GM23248 (cell line): ENCODE measurements around the gene PHACTR3. TPM values are rescaled to one million over a fixed set of nuclear protein-coding genes. Genes with fewer than 3 reads are reported as not detected.

Experiments used
- DNase-seq: peaks from one replicate; pipeline ENCODE4 v3.0.0-alpha.2; 2015
- H2AFZ ChIP-seq: fragments of 200-600 bp; sonication (generic); 2 replicates; pipeline ENCODE4 v1.6.1; 2016; ENCODE audit warnings: antibody characterized with exemption
- H3F3A ChIP-seq: fragments of 200-600 bp; sonication (generic); 2 replicates; pipeline ENCODE4 v1.6.1; 2016; ENCODE audit warnings: mild to moderate bottlenecking, antibody characterized with exemption, mixed run types; ENCODE audit not compliant: insufficient read depth
- H3K27ac ChIP-seq: fragments of 200-600 bp; sonication (generic); 2 replicates; pipeline ENCODE4 v1.5.1; 2016; ENCODE audit warnings: mild to moderate bottlenecking
- H3K27me3 ChIP-seq: fragments of 200-600 bp; sonication (generic); replicated peaks from 2 replicates; pipeline ENCODE4 v1.6.1; 2016; ENCODE audit warnings: mild to moderate bottlenecking; ENCODE audit not compliant: insufficient read depth
- H3K36me3 ChIP-seq: fragments of 200-600 bp; sonication (generic); 2 replicates; pipeline ENCODE4 v1.6.1; 2016; ENCODE audit warnings: low read depth, mild to moderate bottlenecking
- H3K4me1 ChIP-seq: fragments of 200-600 bp; sonication (generic); 2 replicates; pipeline ENCODE4 v1.6.1; 2016; ENCODE audit warnings: mild to moderate bottlenecking; ENCODE audit not compliant: insufficient read depth
- H3K4me2 ChIP-seq: fragments of 200-600 bp; sonication (generic); one replicate; pipeline ENCODE4 v1.6.1; 2016; ENCODE audit warnings: mild to moderate bottlenecking; ENCODE audit not compliant: unreplicated experiment
- H3K4me3 ChIP-seq: fragments of 200-600 bp; sonication (generic); 2 replicates; pipeline ENCODE4 v1.5.1; 2016; ENCODE audit warnings: mild to moderate bottlenecking
- H3K79me2 ChIP-seq: fragments of 200-600 bp; sonication (generic); 2 replicates; pipeline ENCODE4 v1.6.1; 2016; ENCODE audit warnings: mild to moderate bottlenecking; ENCODE audit not compliant: insufficient read depth
- H3K9ac ChIP-seq: fragments of 200-600 bp; sonication (generic); 2 replicates; pipeline ENCODE4 v1.6.1; 2016; ENCODE audit warnings: mild to moderate bottlenecking
- H3K9me2 ChIP-seq: fragments of 200-600 bp; sonication (generic); 2 replicates; pipeline ENCODE4 v1.6.1; 2016; ENCODE audit warnings: mixed run types, mild to moderate bottlenecking, moderate library complexity; ENCODE audit not compliant: insufficient read depth
- H3K9me3 ChIP-seq: fragments of 200-600 bp; sonication (generic); one replicate; pipeline ENCODE4 v1.6.1; 2017; ENCODE audit warnings: low read depth
- H4K20me1 ChIP-seq: fragments of 200-600 bp; sonication (generic); 2 replicates; pipeline ENCODE4 v1.6.0; 2016; ENCODE audit not compliant: insufficient read depth
- EZH2 ChIP-seq: fragments of 200-600 bp; sonication (generic); IDR thresholded peaks from 2 replicates; pipeline ENCODE4 v1.6.1; 2018; ENCODE audit warnings: antibody characterized with exemption, mild to moderate bottlenecking; ENCODE audit not compliant: insufficient read depth, poor library complexity, severe bottlenecking
- EZH2phosphoT487 ChIP-seq: fragments of 200-600 bp; sonication (generic); IDR thresholded peaks from 2 replicates; pipeline ENCODE4 v1.6.1; 2018; ENCODE audit warnings: antibody characterized with exemption, moderate library complexity, mild to moderate bottlenecking, low read depth; ENCODE audit not compliant: insufficient read depth
- WGBS, 2 experiments: methylation state at CpG; one replicate each; pipeline ENCODE4 v1.1.6; 2015 to 2017; ENCODE audit warnings: low lambda C conversion rate in 2 of 2, low coverage in 1 of 2; ENCODE audit errors: missing lambda C conversion rate in 2 of 2; 5-methylcytosine and 5-hydroxymethylcytosine counted together
- in situ Hi-C: fragments of 300-500 bp; cut with MboI; formaldehyde crosslinking; loops from 2 replicates; pipeline ENCODE4 v1.15.0; 2020
- polyA plus RNA-seq: library from polyadenylated mRNA; unstranded; fragments of >200 nt; fragmentation: Nextera tagmentation; extraction: Ambion mirVana; gene quantifications from 2 replicates; pipeline ENCODE4 v1.2.1, GENCODE V29; 2016
- total RNA-seq: library from RNA; depleted of rRNA; stranded (reverse); fragments of >200 nt; shearing (Covaris generic); gene quantifications from 2 replicates; pipeline ENCODE4 v1.2.3, GENCODE V29; 2014

PHACTR3 gene
- total and polyA plus RNA-seq, 2 experiments from 2014 or later: not detected

- no peak for DNase-seq
- Histone ChIP-seq H3K4me3 (no peak overlapping the region), H3K4me1 (peaks cover 20% of the 10 kb centered on the region), H3K79me2 (no peaks in the 10 kb centered on the region), H3K27ac (no peak overlapping the region), H3K36me3 (no peaks in the 10 kb centered on the region), H4K20me1 (no peaks in the 10 kb centered on the region), H3K9me3 (no peaks in the 10 kb centered on the region), H3K9ac (no peak overlapping the region), H2AFZ (no peak overlapping the region), H3K27me3 (no peaks in the 10 kb centered on the region), H3F3A (peaks cover 23% of the 10 kb centered on the region), H3K9me2 (no peaks in the 10 kb centered on the region), H3K4me2 (no peak overlapping the region)
- 85 to 92% methylated on average over 10 to 11 of the region's 11 CpGs for WGBS, 2 experiments
- in situ Hi-C loops: loop anchor here (10.0 kb wide), 1 partner anchor 160 kb away; no protein-coding TSS in a partner anchor
- no peak for TF ChIP-seq EZH2phosphoT487
- TF ChIP-seq EZH2: no peak
Observed at GRCh38 chr20:59744756-59745155, 140.4 kb downstream of the PHACTR3 start.

- H3K79me2 ChIP-seq: no peaks in the 10 kb centered on the region
- H3K27me3 ChIP-seq: no peaks in the 10 kb centered on the region
- H3K4me3 ChIP-seq: no peak overlapping the region
- no peak overlapping the region for H3K4me2 ChIP-seq
- H3K9me2 ChIP-seq: no peaks in the 10 kb centered on the region
- WGBS, 2 experiments: 79 to 81% methylated on average over 9 of the region's 9 CpGs
- DNase-seq: no peak
- peaks cover 27% of the 10 kb centered on the region for H3F3A ChIP-seq
- peaks cover 25% of the 10 kb centered on the region for H3K4me1 ChIP-seq
- no peak overlapping the region for H3K9ac ChIP-seq
- H3K27ac ChIP-seq: no peak overlapping the region
- H2AFZ ChIP-seq: no peak overlapping the region
- in situ Hi-C loops: loop anchor here (10.0 kb wide), 1 partner anchor 160 kb away; no protein-coding TSS in a partner anchor
- H3K9me3 ChIP-seq: no peaks in the 10 kb centered on the region
- TF ChIP-seq EZH2 (no peak), EZH2phosphoT487 (no peak)
- H3K36me3 ChIP-seq: no peaks in the 10 kb centered on the region
- H4K20me1 ChIP-seq: no peaks in the 10 kb centered on the region
Observed at GRCh38 chr20:59745201-59745600, 140.9 kb downstream of the PHACTR3 start.

- Histone ChIP-seq H3K4me2 (no peak overlapping the region), H3F3A (peaks cover 29% of the 10 kb centered on the region), H3K4me3 (no peak overlapping the region), H3K79me2 (no peaks in the 10 kb centered on the region), H3K9me3 (no peaks in the 10 kb centered on the region), H3K36me3 (no peaks in the 10 kb centered on the region), H4K20me1 (no peaks in the 10 kb centered on the region), H3K27me3 (no peaks in the 10 kb centered on the region), H3K4me1 (peaks cover 27% of the 10 kb centered on the region), H3K9me2 (no peaks in the 10 kb centered on the region), H3K27ac (no peak overlapping the region), H2AFZ (no peak overlapping the region), H3K9ac (no peak overlapping the region)
- in situ Hi-C loops: loop anchor here (10.0 kb wide), 1 partner anchor 161 kb away; no protein-coding TSS in a partner anchor
- WGBS, 2 experiments: 85 to 90% methylated on average over 8 of the region's 8 CpGs
- DNase-seq: no peak
- no peak for TF ChIP-seq EZH2phosphoT487
- TF ChIP-seq EZH2: no peak
Observed at GRCh38 chr20:59745716-59746115, 141.4 kb downstream of the PHACTR3 start.

GRCh38 chr20:59746155-59746554 lies 141.8 kb downstream of the PHACTR3 start:
- Histone ChIP-seq H3K4me2 (no peak overlapping the region), H2AFZ (no peak overlapping the region), H3K36me3 (no peaks in the 10 kb centered on the region), H3K79me2 (no peaks in the 10 kb centered on the region), H3K4me1 (peaks cover 27% of the 10 kb centered on the region), H3K27ac (no peak overlapping the region), H3K9me2 (no peaks in the 10 kb centered on the region), H4K20me1 (no peaks in the 10 kb centered on the region), H3K9ac (no peak overlapping the region), H3K4me3 (no peak overlapping the region), H3K27me3 (no peaks in the 10 kb centered on the region), H3F3A (peaks cover 29% of the 10 kb centered on the region), H3K9me3 (no peaks in the 10 kb centered on the region)
- 92 to 95% methylated on average over 4 of the region's 4 CpGs for WGBS, 2 experiments
- TF ChIP-seq EZH2phosphoT487 (no peak), EZH2 (no peak)
- DNase-seq: no peak
- in situ Hi-C loops: loop anchor here (10.0 kb wide), 1 partner anchor 161 kb away; no protein-coding TSS in a partner anchor
